ENCODE data around the gene CTAG1A.
A peak's percentile ranks its signal among the peaks of the same experiment; 100 is the strongest.

The CTAG1A gene

DNA sequence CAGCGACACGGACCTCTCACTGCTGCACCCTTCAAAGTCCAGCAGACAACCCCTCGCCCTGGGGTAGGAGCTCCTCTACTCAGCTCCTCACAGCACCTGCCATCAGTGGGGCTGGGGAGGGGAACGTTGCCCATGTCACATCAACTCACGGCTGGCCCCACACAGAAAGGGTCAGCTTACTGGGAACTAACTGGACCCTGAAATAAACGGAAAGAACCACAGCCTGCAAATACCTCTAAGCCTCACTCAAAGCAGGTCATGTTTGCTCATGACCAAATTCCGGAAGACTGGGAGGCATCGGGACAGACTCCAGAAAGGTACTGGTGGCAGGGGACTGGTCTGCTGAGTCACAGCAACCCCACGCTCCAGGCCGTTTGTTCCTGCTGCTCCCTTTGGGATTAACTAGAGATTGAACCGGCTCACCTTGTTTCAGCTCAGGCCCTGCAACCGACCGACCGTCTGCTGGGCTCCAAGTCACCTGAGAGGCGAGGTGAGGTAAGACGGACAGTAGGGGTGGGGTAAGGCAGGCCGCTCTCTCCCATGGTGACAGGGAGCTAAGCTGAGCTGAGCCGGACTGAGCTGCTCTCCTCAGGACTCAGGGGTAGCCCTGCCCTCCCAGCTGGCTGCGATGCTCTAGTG, 43.9 kb upstream of the CTAG1A start:
- H3K27me3 ChIP-seq (ENCODE audit: insufficient read depth, low read length, poor library complexity, severe bottlenecking), result no peaks in the 10 kb centered on the region
- no peak overlapping the region for H3K4me3 ChIP-seq (ENCODE audit: low read length, poor library complexity, severe bottlenecking)
- H3K79me2 ChIP-seq (ENCODE audit: insufficient read depth, low read length), result peaks cover 13% of the 10 kb centered on the region
- no peak overlapping the region for H2AFZ ChIP-seq (ENCODE audit: low read length)
- H3K36me3 ChIP-seq (ENCODE audit: insufficient read depth, low read length), result no peaks in the 10 kb centered on the region
- peaks cover 36% of the 10 kb centered on the region for H3K4me1 ChIP-seq (ENCODE audit: insufficient read depth, low read length, poor library complexity, severe bottlenecking)
- no peaks in the 10 kb centered on the region for H3K9me2 ChIP-seq (replicated peaks; ENCODE audit: low read depth, low read length)
- no peak for TF ChIP-seq EZH2phosphoT487 (IDR thresholded peaks at IDR 0.05; ENCODE audit: borderline replicate concordance)
- TF ChIP-seq, protein P1, sequence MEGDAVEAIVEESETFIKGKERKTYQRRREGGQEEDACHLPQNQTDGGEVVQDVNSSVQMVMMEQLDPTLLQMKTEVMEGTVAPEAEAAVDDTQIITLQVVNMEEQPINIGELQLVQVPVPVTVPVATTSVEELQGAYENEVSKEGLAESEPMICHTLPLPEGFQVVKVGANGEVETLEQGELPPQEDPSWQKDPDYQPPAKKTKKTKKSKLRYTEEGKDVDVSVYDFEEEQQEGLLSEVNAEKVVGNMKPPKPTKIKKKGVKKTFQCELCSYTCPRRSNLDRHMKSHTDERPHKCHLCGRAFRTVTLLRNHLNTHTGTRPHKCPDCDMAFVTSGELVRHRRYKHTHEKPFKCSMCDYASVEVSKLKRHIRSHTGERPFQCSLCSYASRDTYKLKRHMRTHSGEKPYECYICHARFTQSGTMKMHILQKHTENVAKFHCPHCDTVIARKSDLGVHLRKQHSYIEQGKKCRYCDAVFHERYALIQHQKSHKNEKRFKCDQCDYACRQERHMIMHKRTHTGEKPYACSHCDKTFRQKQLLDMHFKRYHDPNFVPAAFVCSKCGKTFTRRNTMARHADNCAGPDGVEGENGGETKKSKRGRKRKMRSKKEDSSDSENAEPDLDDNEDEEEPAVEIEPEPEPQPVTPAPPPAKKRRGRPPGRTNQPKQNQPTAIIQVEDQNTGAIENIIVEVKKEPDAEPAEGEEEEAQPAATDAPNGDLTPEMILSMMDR (conservative IDR thresholded peaks at IDR 0.05; ENCODE audit: low read length), result no peak
- H3K9ac ChIP-seq (ENCODE audit: low read depth, low read length, poor library complexity, severe bottlenecking), result peak overlapping the region; percentile 46
- no peaks in the 10 kb centered on the region for H3K9me3 ChIP-seq (ENCODE audit: insufficient read depth, low read depth, low read length)
- H3F3A ChIP-seq (ENCODE audit: low read depth), result no peaks in the 10 kb centered on the region
- H4K20me1 ChIP-seq (ENCODE audit: insufficient read depth, low read length, poor library complexity, severe bottlenecking), result no peaks in the 10 kb centered on the region
- peak overlapping the region; percentile 87 for H3K4me2 ChIP-seq (ENCODE audit: low read depth, low read length, poor library complexity, severe bottlenecking)

DNA sequence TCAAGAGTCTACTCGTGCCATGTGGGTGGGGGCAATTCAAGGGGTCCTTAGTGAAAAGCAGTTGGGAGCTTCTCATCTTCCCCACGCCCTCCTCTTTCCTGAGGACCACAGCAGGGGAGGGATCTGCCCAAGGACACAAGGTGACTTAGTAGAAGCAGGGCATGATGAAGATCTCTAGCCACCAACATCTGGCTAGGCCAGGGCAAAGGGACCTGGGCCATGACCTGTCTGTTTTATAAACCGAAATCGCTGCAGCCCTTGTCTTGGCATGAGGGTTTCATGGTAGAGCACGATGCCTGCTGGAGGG, 43.4 kb upstream of the CTAG1A start:
- Histone ChIP-seq H3K9me2 (replicated peaks; ENCODE audit: low read depth, low read length) (no peaks in the 10 kb centered on the region), H3K4me1 (ENCODE audit: insufficient read depth, low read length, poor library complexity, severe bottlenecking) (peaks cover 40% of the 10 kb centered on the region), H2AFZ (ENCODE audit: low read length) (no peak overlapping the region), H3K4me2 (ENCODE audit: low read depth, low read length, poor library complexity, severe bottlenecking) (peak overlapping the region; percentile 87), H3K27me3 (ENCODE audit: insufficient read depth, low read length, poor library complexity, severe bottlenecking) (no peaks in the 10 kb centered on the region), H3K9me3 (ENCODE audit: insufficient read depth, low read depth, low read length) (no peaks in the 10 kb centered on the region), H4K20me1 (ENCODE audit: insufficient read depth, low read length, poor library complexity, severe bottlenecking) (no peaks in the 10 kb centered on the region), H3F3A (ENCODE audit: low read depth) (no peaks in the 10 kb centered on the region), H3K9ac (ENCODE audit: low read depth, low read length, poor library complexity, severe bottlenecking) (peak overlapping the region; percentile 46), H3K79me2 (ENCODE audit: insufficient read depth, low read length) (peaks cover 17% of the 10 kb centered on the region), H3K4me3 (ENCODE audit: low read length, poor library complexity, severe bottlenecking) (peak overlapping the region; percentile 65), H3K36me3 (ENCODE audit: insufficient read depth, low read length) (no peaks in the 10 kb centered on the region)
- no peak for TF ChIP-seq EZH2phosphoT487 (IDR thresholded peaks at IDR 0.05; ENCODE audit: borderline replicate concordance)
- TF ChIP-seq, protein P1 (conservative IDR thresholded peaks at IDR 0.05; ENCODE audit: low read length), result no peak

DNA sequence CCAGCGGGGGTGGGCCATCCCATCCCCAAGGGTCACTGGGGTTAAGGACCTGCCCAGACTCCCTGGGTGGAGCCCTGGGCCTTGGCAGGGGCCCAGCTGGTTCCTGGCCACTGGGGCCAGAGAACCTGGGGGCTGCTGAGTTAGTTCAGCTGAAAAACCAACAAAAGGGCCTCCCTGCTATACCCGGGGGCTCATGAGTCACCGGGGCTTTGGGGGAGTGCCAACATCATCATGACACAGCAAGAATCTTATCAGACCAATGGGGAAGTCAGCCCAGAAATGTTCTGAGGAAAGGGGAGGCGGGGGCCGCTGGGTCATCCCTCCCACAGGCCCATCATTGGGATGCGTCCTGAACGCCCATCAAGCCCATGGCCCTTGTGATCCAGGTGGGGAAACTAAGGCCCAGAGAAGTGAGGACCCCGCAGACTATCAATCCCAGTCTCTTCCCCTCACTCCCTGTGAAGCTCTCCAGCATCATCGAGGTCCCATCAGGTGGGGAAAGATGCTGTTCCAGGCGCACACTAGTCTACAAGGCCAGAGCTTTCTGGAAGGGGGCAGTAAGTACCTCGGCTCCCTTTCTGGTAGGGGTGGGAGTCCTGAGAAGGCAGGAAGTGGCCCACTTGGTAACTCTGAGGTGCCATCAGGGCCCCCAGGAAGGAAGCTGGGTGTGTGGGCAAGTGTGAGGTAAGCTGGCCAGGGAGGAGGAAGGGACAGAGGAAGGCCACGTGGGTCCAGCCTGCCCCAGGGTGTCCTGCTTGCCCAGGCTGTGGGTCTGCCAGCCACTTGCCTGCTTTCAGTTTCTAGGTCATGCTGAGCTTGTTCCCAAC, 42.8 kb upstream of the CTAG1A start:
- Histone ChIP-seq H3K9ac (ENCODE audit: low read depth, low read length, poor library complexity, severe bottlenecking) (peak overlapping the region; percentile 68), H3K4me1 (ENCODE audit: insufficient read depth, low read length, poor library complexity, severe bottlenecking) (peaks cover 40% of the 10 kb centered on the region), H3K4me3 (ENCODE audit: low read length, poor library complexity, severe bottlenecking) (peak overlapping the region; percentile 65), H3K36me3 (ENCODE audit: insufficient read depth, low read length) (no peaks in the 10 kb centered on the region), H2AFZ (ENCODE audit: low read length) (no peak overlapping the region), H3F3A (ENCODE audit: low read depth) (no peaks in the 10 kb centered on the region), H4K20me1 (ENCODE audit: insufficient read depth, low read length, poor library complexity, severe bottlenecking) (no peaks in the 10 kb centered on the region), H3K27me3 (ENCODE audit: insufficient read depth, low read length, poor library complexity, severe bottlenecking) (no peaks in the 10 kb centered on the region), H3K4me2 (ENCODE audit: low read depth, low read length, poor library complexity, severe bottlenecking) (peak overlapping the region; percentile 87), H3K9me2 (replicated peaks; ENCODE audit: low read depth, low read length) (no peaks in the 10 kb centered on the region), H3K9me3 (ENCODE audit: insufficient read depth, low read depth, low read length) (no peaks in the 10 kb centered on the region), H3K79me2 (ENCODE audit: insufficient read depth, low read length) (peaks cover 17% of the 10 kb centered on the region)
- TF ChIP-seq EZH2phosphoT487 (IDR thresholded peaks at IDR 0.05; ENCODE audit: borderline replicate concordance), result no peak
- TF ChIP-seq, protein P1 (conservative IDR thresholded peaks at IDR 0.05; ENCODE audit: low read length), result no peak
